Astrocyte of the cerebellum (primary cell): ENCODE measurements around the gene CDH4.

ENCODE experiments used
- DNase-seq: peaks from one replicate; pipeline ENCODE4 v3.0.0-alpha.2; 2011; ENCODE audit warnings: low read depth
- H3K4me3 ChIP-seq: 2 replicates; pipeline ENCODE4 v1.5.1; 2011; ENCODE audit warnings: mild to moderate bottlenecking, low read depth, low read length, moderate library complexity
- CTCF ChIP-seq: IDR thresholded peaks from 2 replicates; pipeline ENCODE4 v1.5.1; 2012; ENCODE audit warnings: low read length, low read depth, moderate library complexity, mild to moderate bottlenecking; ENCODE audit errors: missing control alignments
- in situ Hi-C: cut with HindIII; loops from 2 replicates; pipeline ENCODE4 v1.10.0; 2017; ENCODE audit warnings: low sequenced_read_pairs

CDH4 gene

GRCh38 chr20:61886721-61887595 is 634.9 kb downstream of the CDH4 start:
- in situ Hi-C loops, result no loop called here
- peak; percentile 91 for TF ChIP-seq CTCF
- peak; percentile 20 for DNase-seq
- no peak overlapping the region for H3K4me3 ChIP-seq

- no peak for TF ChIP-seq CTCF
- no peak overlapping the region for H3K4me3 ChIP-seq
- in situ Hi-C loops, result no loop called here
- no peak for DNase-seq
Measured at GRCh38 chr20:61887596-61888093, 635.6 kb downstream of the CDH4 start.

- TF ChIP-seq CTCF, result no peak
- no peak overlapping the region for H3K4me3 ChIP-seq
- no peak for DNase-seq
- in situ Hi-C loops, result no loop called here
Measured at GRCh38 chr20:61888101-61888865, 636.2 kb downstream of the CDH4 start.

- TF ChIP-seq CTCF, result no peak
- no peak overlapping the region for H3K4me3 ChIP-seq
- in situ Hi-C loops, result no loop called here
- no peak for DNase-seq
Measured at GRCh38 chr20:61889659-61890058, 637.6 kb downstream of the CDH4 start.

- DNase-seq, result no peak
- TF ChIP-seq CTCF, result no peak
- in situ Hi-C loops, result no loop called here
- no peak overlapping the region for H3K4me3 ChIP-seq
Measured at GRCh38 chr20:61890210-61890609, 638.1 kb downstream of the CDH4 start.

GRCh38 chr20:61891476-61891875 is 639.4 kb downstream of the CDH4 start:
- no peak for DNase-seq
- in situ Hi-C loops, result no loop called here
- TF ChIP-seq CTCF, result no peak
- H3K4me3 ChIP-seq, result no peak overlapping the region
